Activated T-cell treated with anti-CD3 and anti-CD28 coated beads, Interleukin-2, amount 50 U/mL, for 72 hours (primary cell): ENCODE results near the gene DBR1. TPM values are rescaled to one million over a fixed set of nuclear protein-coding genes. Genes with fewer than 3 reads are reported as not detected.

Experiments used
- ATAC-seq, 2 donors: fragments of 150-1000 bp; cut with Tn5 transposase; replicated peaks in 1 of 2; 2 replicates each; pipeline ENCODE4 v1.10.0; 2021; ENCODE audit warnings: moderate library complexity in 2 of 2, mild to moderate bottlenecking in 1 of 2
- DNase-seq, 2 donors: peaks; one replicate each; pipeline ENCODE4 v3.0.0; 2021 to 2022; ENCODE audit warnings: mixed read lengths in 1 of 2
- H3K27ac Mint-ChIP-seq: one replicate; pipeline ENCODE4 v1.8.0; 2022; ENCODE audit warnings: mild to moderate bottlenecking, moderate library complexity, mixed read lengths
- H3K27me3 Mint-ChIP-seq: one replicate; pipeline ENCODE4 v1.8.0; 2022; ENCODE audit warnings: low read depth, mixed read lengths
- H3K36me3 Mint-ChIP-seq, 2 donors: one replicate each; pipeline ENCODE4 v1.8.0; 2022; ENCODE audit warnings: mixed read lengths in 2 of 2, mild to moderate bottlenecking in 1 of 2; ENCODE audit not compliant: insufficient read depth in 2 of 2
- H3K4me1 Mint-ChIP-seq: one replicate; pipeline ENCODE4 v1.8.0; 2022; ENCODE audit warnings: low read depth, mixed read lengths
- H3K4me3 Mint-ChIP-seq, 2 donors: one replicate each; pipeline ENCODE4 v1.8.0; 2022; ENCODE audit warnings: mild to moderate bottlenecking in 2 of 2, mixed read lengths in 2 of 2, moderate library complexity in 2 of 2
- H3K9me3 Mint-ChIP-seq, 2 donors: one replicate each; pipeline ENCODE4 v1.8.0; 2022; ENCODE audit warnings: mixed read lengths in 2 of 2
- total RNA-seq, 2 donors: library from RNA; stranded (reverse); gene quantifications; one replicate each; pipeline ENCODE4 v1.2.3, GENCODE V29; 2022

The DBR1 gene
- total RNA-seq: 10 to 100 TPM; 22.0 TPM

- Mint-ChIP-seq H3K27me3 (no peaks in the 10 kb centered on the region), H3K36me3 (peaks cover 1 to 19% of the 10 kb centered on the region in 2 donors), H3K27ac (peak within 1 kb of the TSS; percentile 99), H3K4me1 (peaks cover 45% of the 10 kb centered on the region), H3K4me3 (peak within 1 kb of the TSS; percentile 83 to 98), H3K9me3 (no peaks in the 10 kb centered on the region)
- DNase-seq (peak; percentile 80), ATAC-seq (peak; percentile 90)
These were observed at the start of gene DBR1 for GRCh38 chr3:138174421-138175131. TSS of gene DBR1 (minus strand) at chr3:138174921. CDS start at chr3:138174795, 126 bp downstream.

- ATAC-seq: peak in 1 of 2 donors; percentile 54
- Mint-ChIP-seq H3K4me1 (peaks cover 38% of the 10 kb centered on the region), H3K36me3 (peaks cover 2 to 10% of the 10 kb centered on the region in 2 donors), H3K27ac (peak overlapping the region; percentile 79), H3K4me3 (peak overlapping the region in 1 of 2 donors; percentile 47), H3K9me3 (no peaks in the 10 kb centered on the region), H3K27me3 (no peaks in the 10 kb centered on the region)
- no peak for DNase-seq
These were observed 48.2 kb upstream of the DBR1 start for GRCh38 chr3:138222942-138223287.

- Mint-ChIP-seq H3K27ac (peak overlapping the region; percentile 79), H3K4me1 (peaks cover 38% of the 10 kb centered on the region), H3K4me3 (peak overlapping the region in 1 of 2 donors; percentile 47), H3K27me3 (no peaks in the 10 kb centered on the region), H3K36me3 (peaks cover 2 to 9% of the 10 kb centered on the region in 2 donors), H3K9me3 (no peaks in the 10 kb centered on the region)
- DNase-seq (no peak), ATAC-seq (no peak)
These were observed 47.6 kb upstream of the DBR1 start for GRCh38 chr3:138222131-138222941.

GRCh38 chr3:138220788-138221187 is 46.1 kb upstream of the DBR1 start:
- no peak overlapping the region for H3K27ac Mint-ChIP-seq
- H3K36me3 Mint-ChIP-seq: peaks cover 2 to 4% of the 10 kb centered on the region in 2 donors
- no peak overlapping the region for H3K4me3 Mint-ChIP-seq
- no peaks in the 10 kb centered on the region for H3K9me3 Mint-ChIP-seq
- H3K27me3 Mint-ChIP-seq: no peaks in the 10 kb centered on the region
- ATAC-seq (no peak), DNase-seq (no peak)
- peaks cover 38% of the 10 kb centered on the region for H3K4me1 Mint-ChIP-seq

- no peaks in the 10 kb centered on the region for H3K27me3 Mint-ChIP-seq
- DNase-seq: no peak
- no peak for ATAC-seq
- H3K36me3 Mint-ChIP-seq: peaks cover 0 to 4% of the 10 kb centered on the region in 2 donors
- H3K4me3 Mint-ChIP-seq: no peak overlapping the region
- H3K27ac Mint-ChIP-seq: no peak overlapping the region
- H3K9me3 Mint-ChIP-seq: no peaks in the 10 kb centered on the region
- H3K4me1 Mint-ChIP-seq: peaks cover 38% of the 10 kb centered on the region
These were observed 45.5 kb upstream of the DBR1 start for GRCh38 chr3:138220242-138220641.

- Mint-ChIP-seq H3K4me3 (peak overlapping the region in 1 of 2 donors; percentile 74), H3K27ac (peak overlapping the region; percentile 92), H3K27me3 (no peaks in the 10 kb centered on the region), H3K36me3 (peaks cover 0 to 4% of the 10 kb centered on the region in 2 donors), H3K4me1 (peaks cover 38% of the 10 kb centered on the region), H3K9me3 (no peaks in the 10 kb centered on the region)
- DNase-seq (no peak), ATAC-seq (peak; percentile 39 to 88)
These were observed 44.5 kb upstream of the DBR1 start for GRCh38 chr3:138219255-138219654.

- Mint-ChIP-seq H3K27me3 (no peaks in the 10 kb centered on the region), H3K4me3 (no peak overlapping the region), H3K36me3 (peaks cover 0 to 10% of the 10 kb centered on the region in 2 donors), H3K9me3 (no peaks in the 10 kb centered on the region), H3K4me1 (peaks cover 4% of the 10 kb centered on the region), H3K27ac (no peak overlapping the region)
- ATAC-seq (no peak), DNase-seq (no peak)
These were observed 38.8 kb upstream of the DBR1 start for GRCh38 chr3:138213398-138214085.

GRCh38 chr3:138210528-138210927 is 35.8 kb upstream of the DBR1 start:
- no peak for ATAC-seq
- no peaks in the 10 kb centered on the region for H3K4me1 Mint-ChIP-seq
- no peak for DNase-seq
- H3K9me3 Mint-ChIP-seq: no peaks in the 10 kb centered on the region
- no peak overlapping the region for H3K4me3 Mint-ChIP-seq
- H3K27me3 Mint-ChIP-seq: no peaks in the 10 kb centered on the region
- H3K36me3 Mint-ChIP-seq: peaks cover 3 to 18% of the 10 kb centered on the region in 2 donors
- H3K27ac Mint-ChIP-seq: no peak overlapping the region

- Mint-ChIP-seq H3K4me1 (peaks cover 15% of the 10 kb centered on the region), H3K27ac (no peak overlapping the region), H3K9me3 (no peaks in the 10 kb centered on the region), H3K4me3 (no peak overlapping the region), H3K36me3 (peaks cover 3 to 15% of the 10 kb centered on the region in 2 donors), H3K27me3 (no peaks in the 10 kb centered on the region)
- no peak for DNase-seq
- ATAC-seq: no peak
These were observed 31.5 kb upstream of the DBR1 start for GRCh38 chr3:138206196-138206595.

- no peak overlapping the region for H3K27ac Mint-ChIP-seq
- H3K36me3 Mint-ChIP-seq: peaks cover 3 to 15% of the 10 kb centered on the region in 2 donors
- H3K4me1 Mint-ChIP-seq: peaks cover 20% of the 10 kb centered on the region
- H3K9me3 Mint-ChIP-seq: no peaks in the 10 kb centered on the region
- DNase-seq: no peak
- no peaks in the 10 kb centered on the region for H3K27me3 Mint-ChIP-seq
- no peak for ATAC-seq
- no peak overlapping the region for H3K4me3 Mint-ChIP-seq
These were observed 30.8 kb upstream of the DBR1 start for GRCh38 chr3:138205527-138205926.

GRCh38 chr3:138203938-138204337 is 29.2 kb upstream of the DBR1 start:
- H3K36me3 Mint-ChIP-seq: peaks cover 3 to 15% of the 10 kb centered on the region in 2 donors
- H3K9me3 Mint-ChIP-seq: no peaks in the 10 kb centered on the region
- ATAC-seq (no peak), DNase-seq (no peak)
- peaks cover 36% of the 10 kb centered on the region for H3K4me1 Mint-ChIP-seq
- H3K27ac Mint-ChIP-seq: no peak overlapping the region
- no peaks in the 10 kb centered on the region for H3K27me3 Mint-ChIP-seq
- H3K4me3 Mint-ChIP-seq: no peak overlapping the region

GRCh38 chr3:138202945-138203701 is 28.4 kb upstream of the DBR1 start:
- ATAC-seq: no peak
- Mint-ChIP-seq H3K4me1 (peaks cover 38% of the 10 kb centered on the region), H3K27me3 (no peaks in the 10 kb centered on the region), H3K4me3 (no peak overlapping the region), H3K27ac (no peak overlapping the region), H3K9me3 (no peaks in the 10 kb centered on the region), H3K36me3 (peaks cover 3 to 15% of the 10 kb centered on the region in 2 donors)
- DNase-seq: no peak
